ENCODE measurements around the gene FGF9.

The FGF9 gene

DNA sequence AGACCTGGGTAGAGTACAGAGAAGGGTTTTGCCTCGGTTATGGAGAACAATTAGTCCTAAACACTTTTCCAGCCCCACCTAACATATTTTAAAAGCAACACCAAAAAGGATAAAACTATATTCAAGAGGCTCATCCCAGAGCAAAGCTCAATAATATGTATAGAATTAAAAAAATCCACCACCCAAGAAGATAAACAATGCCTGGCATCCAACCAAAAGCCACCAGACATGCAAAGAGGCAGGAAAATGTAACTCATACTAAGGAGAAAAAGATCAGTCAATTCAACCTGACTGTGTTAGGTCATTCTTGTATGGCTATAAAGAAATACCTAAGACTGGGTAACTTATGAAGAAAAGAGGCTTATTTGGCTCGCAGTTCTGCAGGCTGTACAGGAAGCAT, 39.3 kb downstream of the FGF9 start:
- DNase-seq (ENCODE audit: low read depth in 3 of 3) = no peak

DNA sequence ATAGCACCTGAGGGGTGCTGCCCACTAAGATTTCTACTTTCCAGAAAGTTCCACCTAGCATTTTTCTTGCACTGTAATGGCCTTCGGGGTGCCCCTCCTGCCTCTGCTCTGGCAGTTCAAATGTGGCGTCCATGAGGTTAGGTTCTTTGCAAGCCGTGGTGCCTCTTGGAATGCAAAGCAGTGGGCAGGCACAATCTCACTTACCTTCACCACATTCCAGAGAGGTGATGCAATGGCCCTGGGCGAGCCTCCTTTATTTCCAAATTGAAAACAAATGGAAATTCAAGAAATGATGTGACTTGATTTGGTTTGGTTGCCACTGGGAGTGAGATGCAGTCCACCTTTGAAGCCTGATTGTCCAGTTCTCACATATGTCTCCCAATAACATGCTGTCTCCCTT, 46.9 kb downstream of the FGF9 start:
- DNase-seq (ENCODE audit: low read depth in 3 of 3) = no peak

DNA sequence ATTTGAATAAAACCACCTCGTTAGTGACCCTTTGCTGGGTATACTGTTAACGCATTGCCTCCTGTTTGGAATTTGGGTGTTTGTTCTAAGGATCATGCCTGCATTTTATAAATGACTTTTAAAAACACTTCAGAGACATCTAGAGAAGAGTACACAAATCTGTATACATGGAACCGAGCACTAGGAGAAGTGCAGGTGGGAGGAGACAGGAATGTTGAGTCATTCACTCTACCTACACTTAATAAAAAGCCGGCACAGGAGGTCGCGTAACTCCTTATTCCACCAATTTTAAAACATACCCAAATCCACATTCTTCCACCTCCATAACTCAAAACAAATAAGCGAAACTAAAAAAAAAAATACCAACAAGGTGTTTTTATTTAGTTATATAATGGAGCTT, 48.6 kb downstream of the FGF9 start:
- no peak for DNase-seq (ENCODE audit: low read depth in 3 of 3)

- no peak for DNase-seq (ENCODE audit: low read depth in 3 of 3)
These were observed 53.1 kb downstream of the FGF9 start for GRCh38 chr13:21723807-21724505.

GRCh38 chr13:21730186-21730880, 59.5 kb downstream of the FGF9 start:
- DNase-seq (ENCODE audit: low read depth in 3 of 3) = no peak

DNA sequence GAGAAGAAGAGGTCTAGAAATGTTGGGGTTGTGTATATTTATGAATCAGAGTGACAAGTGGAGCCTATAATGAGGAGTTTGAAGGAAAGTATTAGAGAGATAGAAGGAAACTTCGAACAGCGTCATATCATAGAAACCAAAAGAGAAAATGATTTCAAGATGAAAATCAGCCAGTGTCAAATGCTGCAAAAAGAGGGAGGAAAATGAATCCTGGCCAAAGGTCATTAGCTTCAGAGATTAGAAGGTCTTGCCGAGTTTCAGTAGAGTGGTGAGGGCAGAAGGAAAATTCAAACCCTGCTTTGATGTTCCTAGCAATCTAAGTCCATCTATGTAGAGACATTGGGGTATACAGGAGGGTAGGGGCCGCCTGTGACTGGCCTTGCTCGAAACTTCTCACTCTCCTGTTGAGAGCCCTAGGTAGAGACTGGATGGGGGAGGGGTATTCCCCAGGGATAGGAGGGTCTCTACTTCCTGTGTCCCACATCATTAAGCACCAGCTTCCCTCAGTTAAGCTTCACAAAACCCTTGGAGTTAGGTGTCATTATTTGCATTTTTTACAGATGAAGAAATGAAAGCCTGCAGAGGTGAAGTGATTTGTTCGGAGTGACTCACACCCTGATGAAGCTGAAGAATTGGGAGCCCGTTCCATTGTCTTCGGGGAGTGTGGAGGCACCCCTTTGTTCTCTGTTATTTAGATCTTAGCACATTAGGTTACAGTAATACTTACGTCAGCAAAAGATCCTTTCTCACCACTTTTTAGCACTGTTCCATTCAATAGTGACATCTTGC, 62.8 kb downstream of the FGF9 start:
- no peak for DNase-seq (ENCODE audit: low read depth in 3 of 3)

DNA sequence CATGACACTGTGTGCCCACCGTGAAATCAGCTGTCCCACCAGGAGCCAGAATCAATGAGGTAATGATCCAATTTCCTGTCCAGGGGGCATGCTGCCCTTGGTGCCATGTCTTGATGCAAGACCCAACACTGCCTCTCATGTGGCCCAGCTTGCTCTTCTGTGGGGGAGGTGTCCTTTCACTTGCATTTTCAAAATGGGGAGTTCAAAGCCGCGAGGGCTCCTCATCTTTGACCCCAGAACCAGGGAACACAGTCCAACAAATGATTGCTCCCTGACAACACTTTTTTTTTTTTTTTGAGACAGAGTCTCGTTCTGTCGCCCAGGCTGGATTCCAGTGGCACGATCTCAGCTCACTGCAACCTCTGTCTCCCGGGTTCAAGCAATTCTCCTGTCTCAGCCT, 64.1 kb downstream of the FGF9 start:
- no peak for DNase-seq (ENCODE audit: low read depth in 3 of 3)

GRCh38 chr13:21735701-21736401, 65.0 kb downstream of the FGF9 start:
- DNase-seq (ENCODE audit: low read depth in 3 of 3) = no peak

DNA sequence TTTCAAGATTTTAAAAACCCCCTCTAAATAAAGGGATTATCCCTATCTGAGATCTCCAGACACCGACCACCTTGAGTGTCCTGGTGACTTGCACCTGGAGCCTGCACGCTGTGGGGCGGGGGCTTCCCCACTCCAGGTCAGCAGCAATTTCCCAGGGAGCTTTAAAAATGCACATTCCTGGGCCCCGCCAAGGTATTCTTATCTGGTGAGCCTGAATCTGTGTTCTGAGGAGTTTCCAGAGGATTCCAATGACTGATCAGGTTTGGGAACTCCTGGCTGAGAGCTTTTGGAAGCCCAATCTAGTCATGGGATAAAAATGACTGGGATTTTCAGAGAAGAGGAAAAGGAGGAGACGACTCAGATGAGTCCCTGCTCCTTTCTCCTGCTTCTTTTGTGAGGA, 66.1 kb downstream of the FGF9 start:
- no peak for DNase-seq (ENCODE audit: low read depth in 3 of 3)

DNA sequence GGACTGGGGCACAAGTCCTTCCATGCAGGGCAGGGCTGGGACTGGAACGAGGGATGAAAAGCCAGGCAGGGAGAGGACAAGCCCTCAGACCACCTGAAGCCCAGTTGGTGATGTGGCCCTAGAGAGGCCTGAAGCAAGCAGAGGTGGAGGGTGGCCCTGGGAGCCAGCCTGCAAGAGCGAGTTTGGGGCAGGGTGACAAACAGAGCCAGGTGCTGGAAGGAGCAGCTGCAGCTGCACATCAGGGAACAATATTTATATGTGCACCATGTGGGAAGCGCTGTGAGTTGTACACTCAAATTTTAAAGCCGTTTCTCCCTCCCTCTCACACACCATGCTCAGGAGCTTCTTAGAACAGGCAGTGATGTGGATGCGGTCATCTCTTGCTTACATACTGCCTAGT, 67.8 kb downstream of the FGF9 start:
- DNase-seq (ENCODE audit: low read depth in 3 of 3) = no peak

DNA sequence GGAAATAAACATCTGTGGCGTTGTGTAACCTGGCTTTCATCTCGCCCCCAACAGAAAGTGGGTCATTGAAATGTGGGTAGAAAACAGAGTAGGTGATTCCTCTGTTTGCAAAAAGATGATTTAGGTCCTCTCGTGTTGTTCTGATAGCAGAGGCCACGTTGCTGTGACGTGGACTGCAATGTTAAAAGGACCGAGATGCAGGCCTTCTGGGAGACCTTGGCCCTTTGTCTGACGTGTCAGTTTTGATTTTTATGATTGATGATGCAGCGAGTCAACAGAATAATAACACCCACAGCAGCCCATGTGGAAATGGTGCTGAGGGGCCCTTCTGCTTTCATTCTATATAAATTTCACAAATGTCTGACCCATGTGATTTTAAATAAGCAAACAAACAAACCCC, 68.9 kb downstream of the FGF9 start:
- no peak for DNase-seq (ENCODE audit: low read depth in 3 of 3)

DNA sequence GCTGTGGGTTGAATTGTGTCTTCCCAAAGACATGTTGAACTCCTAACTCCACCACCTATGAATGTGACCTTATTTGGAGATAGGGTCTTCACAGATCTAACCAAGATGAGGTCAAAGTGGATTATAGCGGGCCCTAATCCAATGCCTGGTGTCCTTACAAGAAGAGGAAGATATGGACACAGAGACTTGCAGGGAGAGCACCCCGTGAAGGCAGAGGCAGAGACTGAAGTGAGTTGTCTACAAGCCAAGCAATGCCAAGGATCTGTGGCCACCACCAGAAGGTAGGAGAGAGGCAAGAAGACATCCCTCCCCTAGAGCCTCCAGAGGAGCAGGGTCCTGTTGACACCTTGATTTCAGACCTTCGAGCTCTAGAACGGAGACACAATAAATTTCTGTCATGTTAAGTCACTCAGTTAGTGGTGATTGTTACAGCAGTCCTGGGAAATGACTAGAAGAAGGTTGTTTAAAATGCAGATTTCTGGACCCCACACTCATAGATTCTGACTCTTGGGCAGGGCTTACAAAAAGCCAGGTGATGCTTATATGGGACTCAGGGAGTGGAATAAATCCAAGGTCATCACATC, 70.6 kb downstream of the FGF9 start:
- no peak for DNase-seq (ENCODE audit: low read depth in 3 of 3)

DNA sequence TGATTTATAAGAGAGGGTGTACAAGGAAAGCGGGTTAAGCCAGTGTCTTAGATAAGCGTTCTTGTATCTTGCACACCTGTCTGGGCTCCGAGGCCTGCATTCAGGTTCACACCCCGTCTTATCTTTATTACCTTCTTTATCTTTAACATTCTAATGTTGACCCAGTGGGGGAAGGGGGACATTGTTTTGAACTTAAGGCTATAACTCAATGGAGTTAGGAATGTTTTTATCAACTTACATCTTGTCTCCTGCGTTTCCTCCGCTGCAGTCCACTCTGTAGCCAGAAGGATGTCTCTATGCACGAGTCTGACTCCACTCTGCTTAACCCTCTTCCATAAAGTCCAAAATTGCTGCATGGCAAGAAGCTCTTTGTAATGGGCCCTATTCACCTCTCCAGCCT, 71.2 kb downstream of the FGF9 start:
- DNase-seq (ENCODE audit: low read depth in 3 of 3) = no peak

- no peak for DNase-seq (ENCODE audit: low read depth in 3 of 3)
These were observed 73.3 kb downstream of the FGF9 start for GRCh38 chr13:21744149-21744548.

DNA sequence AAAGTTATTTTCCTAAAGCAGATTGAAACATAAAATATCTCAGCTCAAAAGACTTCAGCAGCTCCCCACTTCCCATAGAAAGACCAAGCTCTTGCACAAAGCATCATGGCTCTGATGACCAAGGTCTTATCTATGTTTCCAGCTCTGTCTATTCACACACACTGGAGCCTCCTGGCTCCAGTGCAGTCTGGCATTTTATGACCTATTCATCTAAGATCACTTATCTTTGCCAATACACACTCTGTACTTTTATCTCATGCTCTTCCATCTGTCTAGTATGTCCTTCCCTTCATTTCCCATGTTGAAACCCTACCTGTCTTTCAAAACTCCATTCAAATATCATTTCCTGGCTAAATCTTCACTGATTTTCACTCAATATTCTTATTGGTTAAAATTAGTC, 74.4 kb downstream of the FGF9 start:
- DNase-seq (ENCODE audit: low read depth in 3 of 3) = no peak

- DNase-seq (ENCODE audit: low read depth in 3 of 3) = no peak
These were observed 76.6 kb downstream of the FGF9 start for GRCh38 chr13:21747456-21747855.

- DNase-seq (ENCODE audit: low read depth in 3 of 3) = no peak
These were observed 77.3 kb downstream of the FGF9 start for GRCh38 chr13:21748166-21748565.

DNA sequence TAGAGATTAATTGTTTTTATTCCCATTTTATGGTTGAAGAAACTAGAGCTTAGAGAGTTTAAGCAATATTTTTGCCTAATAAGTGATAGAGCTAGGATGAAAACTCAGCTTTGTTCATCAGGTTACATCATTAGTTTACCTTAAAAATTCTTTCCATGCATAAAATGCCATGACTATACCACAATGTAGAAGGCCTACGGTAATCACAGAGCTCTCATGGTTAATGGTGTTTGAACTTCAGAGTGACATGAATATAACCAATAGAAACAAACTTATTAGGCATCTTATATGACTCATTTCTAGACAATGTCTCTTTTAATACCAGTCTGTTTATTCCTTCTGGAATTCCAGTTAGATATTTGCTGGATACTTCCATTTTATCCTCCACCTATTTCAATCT, 78.5 kb downstream of the FGF9 start:
- no peak for DNase-seq (ENCODE audit: low read depth in 3 of 3)

DNA sequence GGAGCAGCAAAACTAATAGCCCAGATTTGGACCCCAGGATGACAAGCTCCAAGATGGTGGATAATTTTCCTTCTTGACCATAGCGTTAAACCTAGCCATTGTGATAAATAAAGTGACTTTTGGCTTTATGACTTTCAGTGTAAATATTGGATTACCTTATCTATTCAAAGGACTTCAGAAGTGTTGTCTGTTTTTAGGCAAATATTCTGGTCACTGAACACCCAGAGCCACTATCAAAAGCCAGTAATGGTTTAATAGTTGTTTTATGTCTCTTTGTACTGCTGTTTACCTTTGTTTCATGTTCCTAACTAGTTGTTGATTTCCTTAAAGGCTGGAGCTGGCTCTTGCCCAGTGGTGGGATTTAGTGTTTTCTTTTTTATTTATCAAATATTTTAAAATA, 81.6 kb downstream of the FGF9 start:
- DNase-seq (ENCODE audit: low read depth in 3 of 3) = no peak

GRCh38 chr13:21753117-21753729, 82.3 kb downstream of the FGF9 start:
- no peak for DNase-seq (ENCODE audit: low read depth in 3 of 3)

Data from stimulated activated CD4-positive, alpha-beta T cell treated with anti-CD3 and anti-CD28 coated beads, TNF-alpha, amount 100 ng/mL, for 24 hours (primary cell).